Suprapubic skin (tissue), 4 donors: ENCODE results near the gene MTG2. TPM values are rescaled to one million over a fixed set of nuclear protein-coding genes. Genes with fewer than 3 reads are reported as not detected.

Source experiments
- DNase-seq, 2 donors: peaks; one replicate each; pipeline ENCODE4 v3.0.0-alpha.2; 2019; ENCODE audit warnings: low spot score in 2 of 2
- H3K27ac ChIP-seq: fragments of 200-600 bp; sonication (generic); one replicate; pipeline ENCODE4 v1.5.1; 2019
- H3K27me3 ChIP-seq: fragments of 200-600 bp; sonication (generic); one replicate; pipeline ENCODE4 v1.5.1; 2019
- H3K36me3 ChIP-seq: fragments of 200-600 bp; sonication (generic); one replicate; pipeline ENCODE4 v1.5.1; 2019
- H3K4me1 ChIP-seq: fragments of 200-600 bp; sonication (generic); one replicate; pipeline ENCODE4 v1.5.1; 2019
- H3K4me3 ChIP-seq: fragments of 200-600 bp; sonication (generic); one replicate; pipeline ENCODE4 v1.5.1; 2019; ENCODE audit warnings: mild to moderate bottlenecking
- H3K9me3 ChIP-seq: fragments of 200-600 bp; sonication (generic); one replicate; pipeline ENCODE4 v1.5.1; 2019
- CTCF ChIP-seq, 2 donors: fragments of 200-600 bp in 1 of 2; fragments of 450-650 bp in 1 of 2; sonication (generic) in 1 of 2; IDR thresholded peaks; one replicate each; pipeline ENCODE4 v1.5.1; 2016 to 2019; ENCODE audit warnings: antibody characterized with exemption in 2 of 2, mild to moderate bottlenecking in 1 of 2, moderate library complexity in 1 of 2
- EP300 ChIP-seq: sonication (generic); formaldehyde crosslinking; IDR thresholded peaks from one replicate; pipeline ENCODE4 v1.6.1; 2017; ENCODE audit warnings: antibody characterized with exemption
- POLR2A ChIP-seq, 2 donors: fragments of 450-650 bp; IDR thresholded peaks; one replicate each; pipeline ENCODE4 v1.6.1; 2017; ENCODE audit warnings: antibody characterized with exemption in 2 of 2, mild to moderate bottlenecking in 2 of 2, moderate library complexity in 2 of 2
- POLR2AphosphoS5 ChIP-seq, 3 donors: sonication (generic); formaldehyde crosslinking; IDR thresholded peaks; one replicate each; pipeline ENCODE4 v1.6.1; 2017; ENCODE audit warnings: antibody characterized with exemption in 3 of 3
- WGBS: methylation state at CpG from one replicate; pipeline ENCODE4 v1.1.5; 2018; 5-methylcytosine and 5-hydroxymethylcytosine counted together
- total RNA-seq, 4 donors: library from RNA; depleted of rRNA; stranded (reverse); fragments of >200 nt; gene quantifications; one replicate each; pipeline ENCODE4 v1.1.0, GENCODE V29; 2016

The MTG2 gene
- total RNA-seq, 4 donors from 2014 or later, result 19.1 to 43.0 (median 30.3) TPM

- WGBS, result 89% methylated on average over 8 of the region's 8 CpGs
- H3K36me3 ChIP-seq, result peaks cover 51% of the 10 kb centered on the region
- no peaks in the 10 kb centered on the region for H3K4me1 ChIP-seq
- H3K27ac ChIP-seq, result no peak overlapping the region
- TF ChIP-seq CTCF (IDR thresholded peaks at IDR 0.05) (no peak), POLR2A (IDR thresholded peaks at IDR 0.05) (no peak), POLR2AphosphoS5 (IDR thresholded peaks at IDR 0.05) (no peak), EP300 (no peak)
- no peaks in the 10 kb centered on the region for H3K27me3 ChIP-seq
- DNase-seq, result no peak
- H3K4me3 ChIP-seq, result no peak overlapping the region
- no peaks in the 10 kb centered on the region for H3K9me3 ChIP-seq
Measured at GRCh38 chr20:62195075-62195405, 12.2 kb downstream of the MTG2 start.

DNA sequence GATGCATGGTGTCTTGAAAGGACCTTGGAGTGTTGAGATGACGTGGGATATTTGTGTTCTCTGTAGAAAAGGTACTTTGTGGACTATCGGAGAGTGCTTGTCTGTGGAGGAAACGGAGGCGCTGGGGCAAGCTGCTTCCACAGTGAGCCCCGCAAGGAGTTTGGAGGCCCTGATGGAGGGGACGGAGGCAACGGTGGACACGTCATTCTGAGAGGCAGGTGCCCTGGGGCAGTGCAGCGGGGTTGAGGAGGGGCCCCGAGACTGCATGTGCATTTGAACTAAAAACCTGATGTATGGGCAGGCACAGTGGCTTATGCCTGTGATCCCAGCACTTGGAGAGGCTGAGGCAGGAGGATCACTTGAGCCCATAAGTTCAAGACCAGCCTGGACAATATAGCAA is 12.9 kb downstream of the MTG2 start:
- WGBS, result 92% methylated on average over 10 of the region's 10 CpGs
- Histone ChIP-seq H3K4me1 (no peaks in the 10 kb centered on the region), H3K36me3 (peaks cover 58% of the 10 kb centered on the region)

GRCh38 chr20:62196286-62196685 is 13.5 kb downstream of the MTG2 start:
- no peaks in the 10 kb centered on the region for H3K4me1 ChIP-seq
- TF ChIP-seq POLR2AphosphoS5 (IDR thresholded peaks at IDR 0.05) (no peak), CTCF (IDR thresholded peaks at IDR 0.05) (no peak)
- no peaks in the 10 kb centered on the region for H3K9me3 ChIP-seq
- peaks cover 63% of the 10 kb centered on the region for H3K36me3 ChIP-seq
- no peaks in the 10 kb centered on the region for H3K27me3 ChIP-seq
- WGBS, result 87% methylated on average over 10 of the region's 10 CpGs
- no peak overlapping the region for H3K27ac ChIP-seq
- no peak overlapping the region for H3K4me3 ChIP-seq
- no peak for DNase-seq

More for the DNA sequence above, 12.9 kb downstream of the MTG2 start:
- no peak overlapping the region for H3K4me3 ChIP-seq
- no peaks in the 10 kb centered on the region for H3K9me3 ChIP-seq
- DNase-seq, result no peak
- H3K27ac ChIP-seq, result no peak overlapping the region
- no peaks in the 10 kb centered on the region for H3K27me3 ChIP-seq
- TF ChIP-seq CTCF (IDR thresholded peaks at IDR 0.05), result no peak
- no peak for TF ChIP-seq EP300
- no peak for TF ChIP-seq POLR2AphosphoS5 (IDR thresholded peaks at IDR 0.05)
- TF ChIP-seq POLR2A (IDR thresholded peaks at IDR 0.05), result no peak

GRCh38 chr20:62197311-62197710 is 14.5 kb downstream of the MTG2 start:
- no peak overlapping the region for H3K27ac ChIP-seq
- peaks cover 74% of the 10 kb centered on the region for H3K36me3 ChIP-seq
- H3K4me1 ChIP-seq, result no peaks in the 10 kb centered on the region
- H3K9me3 ChIP-seq, result no peaks in the 10 kb centered on the region
- WGBS, result 93% methylated on average over 9 of the region's 9 CpGs
- H3K27me3 ChIP-seq, result no peaks in the 10 kb centered on the region
- no peak for DNase-seq
- no peak overlapping the region for H3K4me3 ChIP-seq
- no peak for TF ChIP-seq POLR2A (IDR thresholded peaks at IDR 0.05)
- no peak for TF ChIP-seq EP300
- TF ChIP-seq CTCF (IDR thresholded peaks at IDR 0.05), result no peak
- no peak for TF ChIP-seq POLR2AphosphoS5 (IDR thresholded peaks at IDR 0.05)

DNA sequence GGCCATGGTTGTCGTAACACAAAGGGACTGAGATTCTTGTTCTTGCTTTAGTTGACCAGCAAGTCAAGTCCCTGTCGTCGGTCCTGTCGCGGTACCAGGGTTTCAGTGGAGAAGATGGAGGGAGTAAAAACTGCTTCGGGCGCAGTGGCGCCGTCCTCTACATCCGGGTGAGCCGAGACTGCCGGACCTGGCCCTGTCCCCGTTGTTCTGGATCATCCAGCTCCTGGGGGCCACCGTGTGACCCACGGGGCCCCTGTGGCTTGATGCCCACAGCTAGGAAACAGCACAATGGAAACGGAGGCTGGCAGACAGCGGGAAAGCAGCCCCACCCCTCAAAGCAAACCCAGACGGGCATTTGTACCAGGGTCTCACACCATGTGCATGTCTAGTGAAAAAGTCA is 15.0 kb downstream of the MTG2 start:
- DNase-seq, result no peak
- Histone ChIP-seq H3K4me3 (no peak overlapping the region), H3K27ac (no peak overlapping the region), H3K36me3 (peaks cover 79% of the 10 kb centered on the region), H3K9me3 (no peaks in the 10 kb centered on the region), H3K27me3 (no peaks in the 10 kb centered on the region), H3K4me1 (no peaks in the 10 kb centered on the region)
- 87% methylated on average over 17 of the region's 18 CpGs for WGBS
- TF ChIP-seq POLR2AphosphoS5 (IDR thresholded peaks at IDR 0.05) (no peak), POLR2A (IDR thresholded peaks at IDR 0.05) (no peak), CTCF (IDR thresholded peaks at IDR 0.05) (no peak), EP300 (no peak)
